Duodenal mucosa (tissue), 2 donors: ENCODE results near the gene TFG.
A peak's percentile ranks its signal among the peaks of the same experiment; 100 is the strongest.

Source experiments
- H3K27ac ChIP-seq: one replicate; pipeline ENCODE4 v1.7.0; 2013; ENCODE audit warnings: low read depth, low read length
- H3K27me3 ChIP-seq, 2 donors: one replicate each; pipeline ENCODE4 v1.7.0; 2013; ENCODE audit warnings: low read length in 2 of 2, control low read depth in 1 of 2; ENCODE audit not compliant: insufficient read depth in 2 of 2, control insufficient read depth in 1 of 2
- H3K36me3 ChIP-seq, 2 donors: one replicate each; pipeline ENCODE4 v1.7.0; 2013; ENCODE audit warnings: low read length in 2 of 2, control low read depth in 1 of 2; ENCODE audit not compliant: insufficient read depth in 2 of 2, control insufficient read depth in 1 of 2
- H3K4me1 ChIP-seq, 2 donors: one replicate each; pipeline ENCODE4 v1.7.0; 2013; ENCODE audit warnings: low read length in 2 of 2, control low read depth in 1 of 2; ENCODE audit not compliant: insufficient read depth in 2 of 2, control insufficient read depth in 1 of 2
- H3K4me3 ChIP-seq, 2 donors: one replicate each; pipeline ENCODE4 v1.7.0; 2013; ENCODE audit warnings: low read length in 2 of 2, low read depth in 1 of 2
- H3K9ac ChIP-seq, 2 donors: one replicate each; pipeline ENCODE4 v1.7.0; 2013; ENCODE audit warnings: low read length in 2 of 2, low read depth in 1 of 2
- H3K9me3 ChIP-seq, 2 donors: one replicate each; pipeline ENCODE4 v1.7.0; 2013; ENCODE audit warnings: low read length in 2 of 2, control low read depth in 1 of 2; ENCODE audit not compliant: control insufficient read depth in 1 of 2

Gene TFG

GRCh38 chr3:100746092-100746491, 36.8 kb downstream of the TFG start:
- Histone ChIP-seq H3K9me3 (no peaks in the 10 kb centered on the region), H3K4me1 (no peaks in the 10 kb centered on the region), H3K27ac (no peak overlapping the region), H3K36me3 (peaks cover 40 to 81% of the 10 kb centered on the region in 2 donors), H3K4me3 (no peak overlapping the region), H3K27me3 (no peaks in the 10 kb centered on the region), H3K9ac (no peak overlapping the region)

- Histone ChIP-seq H3K4me1 (no peaks in the 10 kb centered on the region), H3K9ac (no peak overlapping the region), H3K27me3 (no peaks in the 10 kb centered on the region), H3K9me3 (no peaks in the 10 kb centered on the region), H3K36me3 (peaks cover 34 to 74% of the 10 kb centered on the region in 2 donors), H3K4me3 (no peak overlapping the region), H3K27ac (no peak overlapping the region)
Observed at GRCh38 chr3:100748220-100748619, 38.9 kb downstream of the TFG start.

GRCh38 chr3:100748967-100749366, 39.7 kb downstream of the TFG start:
- Histone ChIP-seq H3K27ac (no peak overlapping the region), H3K4me1 (no peaks in the 10 kb centered on the region), H3K4me3 (no peak overlapping the region), H3K36me3 (peaks cover 30 to 75% of the 10 kb centered on the region in 2 donors), H3K9ac (no peak overlapping the region), H3K27me3 (no peaks in the 10 kb centered on the region), H3K9me3 (no peaks in the 10 kb centered on the region)

GRCh38 chr3:100753846-100754245, 44.6 kb downstream of the TFG start:
- Histone ChIP-seq H3K4me1 (no peaks in the 10 kb centered on the region), H3K27ac (no peak overlapping the region), H3K9ac (no peak overlapping the region), H3K27me3 (no peaks in the 10 kb centered on the region), H3K9me3 (no peaks in the 10 kb centered on the region), H3K36me3 (peaks cover 8 to 37% of the 10 kb centered on the region in 2 donors), H3K4me3 (no peak overlapping the region)

- Histone ChIP-seq H3K27ac (no peak overlapping the region), H3K36me3 (peaks cover 4 to 28% of the 10 kb centered on the region in 2 donors)
Observed at GRCh38 chr3:100754563-100755334, 45.5 kb downstream of the TFG start.

GRCh38 chr3:100756441-100756840, 47.1 kb downstream of the TFG start:
- no peak overlapping the region for H3K9ac ChIP-seq
- H3K27me3 ChIP-seq: no peaks in the 10 kb centered on the region
- H3K9me3 ChIP-seq: no peaks in the 10 kb centered on the region
- peaks cover 4 to 7% of the 10 kb centered on the region in 2 donors for H3K4me1 ChIP-seq
- H3K27ac ChIP-seq: no peak overlapping the region
- no peak overlapping the region for H3K4me3 ChIP-seq
- H3K36me3 ChIP-seq: peaks cover 4 to 19% of the 10 kb centered on the region in 2 donors

More at GRCh38 chr3:100754563-100755334, 45.5 kb downstream of the TFG start:
- Histone ChIP-seq H3K9ac (no peak overlapping the region), H3K27me3 (no peaks in the 10 kb centered on the region), H3K4me1 (peaks cover under 1 to 1% of the 10 kb centered on the region in 2 donors), H3K4me3 (no peak overlapping the region), H3K9me3 (no peaks in the 10 kb centered on the region)

- Histone ChIP-seq H3K9me3 (no peaks in the 10 kb centered on the region), H3K27ac (no peak overlapping the region), H3K4me3 (no peak overlapping the region), H3K4me1 (peaks cover 4 to 7% of the 10 kb centered on the region in 2 donors), H3K9ac (no peak overlapping the region), H3K36me3 (peaks cover 4 to 6% of the 10 kb centered on the region in 2 donors), H3K27me3 (no peaks in the 10 kb centered on the region)
Observed at GRCh38 chr3:100759159-100759558, 49.9 kb downstream of the TFG start.

GRCh38 chr3:100759950-100760349, 50.7 kb downstream of the TFG start:
- no peak overlapping the region for H3K9ac ChIP-seq
- H3K27me3 ChIP-seq: no peaks in the 10 kb centered on the region
- peaks cover 0 to 5% of the 10 kb centered on the region in 2 donors for H3K36me3 ChIP-seq
- H3K9me3 ChIP-seq: no peaks in the 10 kb centered on the region
- H3K27ac ChIP-seq: no peak overlapping the region
- H3K4me1 ChIP-seq: peaks cover 4 to 7% of the 10 kb centered on the region in 2 donors
- H3K4me3 ChIP-seq: peak overlapping the region; percentile 7 to 8

- Histone ChIP-seq H3K4me3 (peak overlapping the region; percentile 7 to 8), H3K27me3 (no peaks in the 10 kb centered on the region), H3K27ac (no peak overlapping the region), H3K9ac (no peak overlapping the region), H3K36me3 (peaks cover 0 to under 1% of the 10 kb centered on the region in 2 donors), H3K9me3 (no peaks in the 10 kb centered on the region), H3K4me1 (peaks cover 4 to 7% of the 10 kb centered on the region in 2 donors)
Observed at GRCh38 chr3:100760377-100760776, 51.1 kb downstream of the TFG start.

- H3K4me1 ChIP-seq: peaks cover 4 to 7% of the 10 kb centered on the region in 2 donors
- H3K4me3 ChIP-seq: no peak overlapping the region
- no peaks in the 10 kb centered on the region for H3K36me3 ChIP-seq
- no peak overlapping the region for H3K27ac ChIP-seq
- H3K9ac ChIP-seq: no peak overlapping the region
- no peaks in the 10 kb centered on the region for H3K27me3 ChIP-seq
- H3K9me3 ChIP-seq: no peaks in the 10 kb centered on the region
Observed at GRCh38 chr3:100761211-100761942, 52.1 kb downstream of the TFG start.
